Natural killer cell treated with Interleukin-12 subunit alpha and Interleukin-12 subunit beta and Interleukin-15 and Interleukin-18, amount 100 ng/mL, for 72 hours (primary cell): ENCODE data around the gene KIF3B. TPM values are rescaled to one million over a fixed set of nuclear protein-coding genes. Genes with fewer than 3 reads are reported as not detected.
A peak's percentile ranks its signal among the peaks of the same experiment; 100 is the strongest.
"Not testable (repeated sequence)": the region's sequence is repeated elsewhere in the genome, so short reads cannot be mapped to it uniquely, and the experiment has no call there.

Experiments
- ATAC-seq, 2 donors: fragments of 150-1000 bp; cut with Tn5 transposase in 1 of 2; sonication (Bioruptor Pico), chemical (Tn5 transposase) in 1 of 2; 2 replicates each; pipeline ENCODE4 v1.10.0; 2021
- DNase-seq: peaks from one replicate; pipeline ENCODE4 v3.0.0; 2022; ENCODE audit warnings: low spot score
- H3K27ac Mint-ChIP-seq, 2 donors: 1 replicate in 1 of 2; 2 replicates in 1 of 2; pipeline ENCODE4 v1.8.0; 2022; ENCODE audit warnings: mixed read lengths in 2 of 2, mild to moderate bottlenecking in 1 of 2, moderate library complexity in 1 of 2
- H3K27me3 Mint-ChIP-seq, 2 donors: 1 replicate in 1 of 2; 2 replicates in 1 of 2; pipeline ENCODE4 v1.8.0; 2022; ENCODE audit warnings: mixed read lengths in 2 of 2
- H3K36me3 Mint-ChIP-seq: one replicate; pipeline ENCODE4 v1.8.0; 2022; ENCODE audit warnings: mixed read lengths
- H3K4me1 Mint-ChIP-seq, 2 donors: 1 replicate in 1 of 2; 2 replicates in 1 of 2; pipeline ENCODE4 v1.8.0; 2022; ENCODE audit warnings: low read depth in 2 of 2, mixed read lengths in 2 of 2, mild to moderate bottlenecking in 1 of 2
- H3K4me3 Mint-ChIP-seq: one replicate; pipeline ENCODE4 v1.8.0; 2022; ENCODE audit warnings: mixed read lengths
- H3K9me3 Mint-ChIP-seq: 2 replicates; pipeline ENCODE4 v1.8.0; 2022; ENCODE audit warnings: mixed read lengths
- total RNA-seq, 2 donors: library from RNA; stranded (reverse); gene quantifications; one replicate each; pipeline ENCODE4 v1.2.3, GENCODE V29; 2022

KIF3B gene
- total RNA-seq, 2 donors from 2014 or later = 51.3 to 61.2 TPM

GRCh38 chr20:32333181-32333987 lies 55.9 kb downstream of the KIF3B start:
- H3K4me1 Mint-ChIP-seq = peaks cover 24 to 48% of the 10 kb centered on the region in 2 donors
- no peaks in the 10 kb centered on the region for H3K27me3 Mint-ChIP-seq
- H3K27ac Mint-ChIP-seq = peak overlapping the region; percentile 73 to 86
- ATAC-seq = peak; percentile 82 to 95
- no peaks in the 10 kb centered on the region for H3K9me3 Mint-ChIP-seq
- no peak for DNase-seq
- H3K4me3 Mint-ChIP-seq = peak overlapping the region; percentile 76
- H3K36me3 Mint-ChIP-seq = peaks cover 12% of the 10 kb centered on the region

- H3K36me3 Mint-ChIP-seq = peaks cover 12% of the 10 kb centered on the region
- ATAC-seq (peak; percentile 61 to 64), DNase-seq (no peak)
- no peaks in the 10 kb centered on the region for H3K9me3 Mint-ChIP-seq
- H3K4me1 Mint-ChIP-seq = peaks cover 24 to 48% of the 10 kb centered on the region in 2 donors
- peak overlapping the region; percentile 73 to 86 for H3K27ac Mint-ChIP-seq
- no peaks in the 10 kb centered on the region for H3K27me3 Mint-ChIP-seq
- H3K4me3 Mint-ChIP-seq = peak overlapping the region; percentile 76
These were observed 56.8 kb downstream of the KIF3B start for GRCh38 chr20:32333988-32334885.

DNA sequence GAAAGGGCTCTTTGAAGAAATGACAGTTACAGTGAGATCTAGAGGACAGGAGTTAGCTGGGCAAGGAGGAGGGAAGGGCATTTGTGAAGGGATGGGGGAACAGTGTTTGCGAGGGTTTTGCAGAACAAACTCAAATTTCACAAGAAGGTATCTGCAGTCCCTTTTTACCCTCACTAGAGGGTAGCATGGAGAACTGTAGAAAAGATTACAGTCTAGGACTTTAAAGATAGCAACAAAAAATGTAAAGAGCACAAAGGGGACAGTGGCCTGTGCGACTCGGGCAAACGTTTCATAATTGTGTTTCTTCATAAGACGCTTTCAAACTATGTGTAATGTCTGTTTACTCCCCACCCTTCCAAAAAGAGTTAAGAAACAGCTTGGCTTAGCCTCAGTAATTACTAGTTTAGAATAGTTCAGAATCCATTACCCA lies 59.5 kb downstream of the KIF3B start:
- Mint-ChIP-seq H3K4me3 (peak overlapping the region; percentile 20), H3K36me3 (peaks cover 7% of the 10 kb centered on the region), H3K27me3 (no peaks in the 10 kb centered on the region), H3K27ac (peak overlapping the region in 1 of 2 donors; percentile 16), H3K9me3 (no peaks in the 10 kb centered on the region), H3K4me1 (peaks cover 33 to 55% of the 10 kb centered on the region in 2 donors)
- DNase-seq (no peak), ATAC-seq (no peak)

- Mint-ChIP-seq H3K4me1 (peaks cover 27 to 48% of the 10 kb centered on the region in 2 donors), H3K4me3 (no peak overlapping the region)
These were observed 60.6 kb downstream of the KIF3B start for GRCh38 chr20:32337937-32338661.

GRCh38 chr20:32338665-32339064 lies 61.2 kb downstream of the KIF3B start:
- H3K4me3 Mint-ChIP-seq = no peak overlapping the region
- H3K27ac Mint-ChIP-seq = peak overlapping the region in 1 of 2 donors; percentile 63
- H3K9me3 Mint-ChIP-seq = no peaks in the 10 kb centered on the region
- H3K36me3 Mint-ChIP-seq = peaks cover 4% of the 10 kb centered on the region
- H3K4me1 Mint-ChIP-seq = peaks cover 25 to 42% of the 10 kb centered on the region in 2 donors
- no peaks in the 10 kb centered on the region for H3K27me3 Mint-ChIP-seq
- ATAC-seq = no peak
- no peak for DNase-seq

More at GRCh38 chr20:32337937-32338661, 60.6 kb downstream of the KIF3B start:
- no peak for ATAC-seq
- H3K27me3 Mint-ChIP-seq = no peaks in the 10 kb centered on the region
- peak overlapping the region in 1 of 2 donors; percentile 63 for H3K27ac Mint-ChIP-seq
- peaks cover 4% of the 10 kb centered on the region for H3K36me3 Mint-ChIP-seq
- H3K9me3 Mint-ChIP-seq = no peaks in the 10 kb centered on the region
- no peak for DNase-seq

GRCh38 chr20:32339116-32339515 lies 61.7 kb downstream of the KIF3B start:
- Mint-ChIP-seq H3K9me3 (no peaks in the 10 kb centered on the region), H3K36me3 (peaks cover 4% of the 10 kb centered on the region), H3K27ac (no peak overlapping the region), H3K4me1 (peaks cover 21 to 37% of the 10 kb centered on the region in 2 donors), H3K27me3 (no peaks in the 10 kb centered on the region), H3K4me3 (no peak overlapping the region)
- DNase-seq = no peak
- no peak for ATAC-seq

- not testable (repeated sequence) for DNase-seq, H3K9me3 Mint-ChIP-seq, H3K4me3 Mint-ChIP-seq, H3K27ac Mint-ChIP-seq, ATAC-seq, H3K27me3 Mint-ChIP-seq, H3K36me3 Mint-ChIP-seq
- H3K4me1 Mint-ChIP-seq = peaks cover 17 to 24% of the 10 kb centered on the region in 2 donors
These were observed 63.6 kb downstream of the KIF3B start for GRCh38 chr20:32341053-32341452.

DNA sequence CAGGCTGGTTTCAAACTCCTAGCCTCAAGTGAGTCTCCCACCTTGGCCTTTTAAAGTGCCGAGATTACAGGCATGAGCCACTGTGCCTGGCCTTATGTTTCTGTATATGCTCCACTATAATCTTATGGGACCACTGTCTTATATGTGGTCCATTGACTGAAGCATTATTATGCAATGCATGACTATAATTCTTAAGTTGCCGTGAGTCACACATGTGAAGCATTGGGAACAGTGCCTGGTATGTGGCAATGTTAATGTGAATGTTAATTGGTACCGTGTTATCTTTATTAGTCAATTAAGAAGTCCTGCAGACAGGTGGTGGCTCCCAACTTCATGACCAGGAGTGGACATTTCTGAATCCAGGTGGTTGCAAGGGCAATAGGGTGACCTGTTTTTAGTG lies 66.0 kb downstream of the KIF3B start:
- no peak for ATAC-seq
- no peaks in the 10 kb centered on the region for H3K9me3 Mint-ChIP-seq
- H3K27ac Mint-ChIP-seq = no peak overlapping the region
- H3K27me3 Mint-ChIP-seq = no peaks in the 10 kb centered on the region
- peaks cover 4% of the 10 kb centered on the region for H3K36me3 Mint-ChIP-seq
- no peak for DNase-seq
- H3K4me1 Mint-ChIP-seq = peaks cover 14 to 16% of the 10 kb centered on the region in 2 donors
- no peak overlapping the region for H3K4me3 Mint-ChIP-seq

GRCh38 chr20:32344835-32345506 lies 67.5 kb downstream of the KIF3B start:
- H3K4me1 Mint-ChIP-seq = peaks cover 9 to 11% of the 10 kb centered on the region in 2 donors
- ATAC-seq (no peak), DNase-seq (no peak)
- H3K36me3 Mint-ChIP-seq = peaks cover 4% of the 10 kb centered on the region
- H3K27ac Mint-ChIP-seq = no peak overlapping the region
- no peaks in the 10 kb centered on the region for H3K27me3 Mint-ChIP-seq
- H3K4me3 Mint-ChIP-seq = no peak overlapping the region
- no peaks in the 10 kb centered on the region for H3K9me3 Mint-ChIP-seq

DNA sequence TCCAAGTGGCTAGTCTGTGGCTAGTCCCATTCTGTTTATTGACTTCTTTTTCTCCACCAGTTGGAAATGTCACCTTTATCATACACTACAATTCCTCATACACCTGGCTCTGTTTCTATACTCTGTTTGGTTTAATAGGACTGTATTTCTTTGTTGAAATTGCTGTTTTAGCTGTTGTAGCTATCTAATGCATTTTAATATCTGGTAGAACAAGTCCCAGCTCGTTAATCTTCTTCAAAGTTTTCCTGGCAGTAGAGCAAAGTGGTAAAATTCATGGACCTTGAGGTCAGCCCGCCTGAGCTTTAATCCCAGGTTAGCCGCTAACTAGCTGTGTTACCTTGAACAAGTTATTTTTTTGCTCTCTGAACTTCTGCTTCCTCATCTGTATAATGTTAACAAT lies 70.8 kb downstream of the KIF3B start:
- H3K27ac Mint-ChIP-seq = no peak overlapping the region
- DNase-seq (no peak), ATAC-seq (no peak)
- H3K4me3 Mint-ChIP-seq = no peak overlapping the region
- H3K9me3 Mint-ChIP-seq = no peaks in the 10 kb centered on the region
- peaks cover 0 to 2% of the 10 kb centered on the region in 2 donors for H3K4me1 Mint-ChIP-seq
- no peaks in the 10 kb centered on the region for H3K27me3 Mint-ChIP-seq
- no peaks in the 10 kb centered on the region for H3K36me3 Mint-ChIP-seq

DNA sequence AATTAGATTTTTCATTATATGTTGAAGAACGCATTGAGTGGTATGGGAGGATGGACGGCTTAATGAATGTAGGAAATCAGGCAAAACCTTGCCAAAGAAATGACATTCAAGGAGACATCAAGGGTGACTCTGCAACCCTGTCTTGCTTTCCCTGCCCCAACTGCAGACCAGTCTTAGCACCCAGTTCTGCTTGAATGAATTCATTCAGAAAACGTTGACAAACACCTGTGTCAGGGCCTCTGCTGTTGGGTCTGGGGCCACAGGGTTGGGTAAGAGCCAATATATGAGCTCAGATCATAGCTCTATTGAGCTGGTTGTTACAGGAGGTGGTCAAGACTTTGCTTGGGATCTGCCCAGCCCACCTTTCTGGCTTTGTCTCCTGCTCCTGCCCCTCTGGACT lies 73.0 kb downstream of the KIF3B start:
- DNase-seq (no peak), ATAC-seq (no peak)
- Mint-ChIP-seq H3K9me3 (no peaks in the 10 kb centered on the region), H3K27ac (no peak overlapping the region), H3K4me3 (no peak overlapping the region), H3K27me3 (no peaks in the 10 kb centered on the region), H3K36me3 (no peaks in the 10 kb centered on the region), H3K4me1 (peaks cover 18% of the 10 kb centered on the region in 2 donors)

DNA sequence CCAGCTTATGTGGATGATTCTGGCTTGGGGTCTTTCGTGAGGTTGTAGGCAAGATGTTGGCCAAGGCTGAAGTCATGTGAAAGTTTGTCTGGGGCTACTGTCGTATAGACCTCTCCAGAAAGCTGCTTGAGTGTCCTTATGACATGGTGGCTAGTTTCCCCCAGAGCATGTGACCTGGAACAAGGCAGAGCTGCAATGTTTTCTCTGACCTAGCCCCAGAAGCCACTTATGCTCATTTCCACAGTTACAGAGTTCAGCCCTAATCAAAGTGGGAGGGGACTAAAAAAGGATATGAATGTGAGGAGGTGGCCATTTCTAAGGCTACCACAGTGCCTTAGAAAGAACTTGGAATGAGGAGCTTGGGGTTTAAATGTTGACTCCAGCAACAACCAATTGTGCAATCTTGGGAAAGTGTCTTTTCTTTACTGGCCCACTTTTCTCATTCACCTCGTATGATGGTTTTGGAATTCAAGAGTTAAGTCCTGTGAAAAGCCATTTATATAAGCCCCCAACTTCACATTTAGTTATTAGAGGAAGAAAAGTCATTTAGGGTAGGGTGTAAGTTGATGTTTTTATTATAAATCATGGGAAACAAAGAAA lies 74.8 kb downstream of the KIF3B start:
- peaks cover 30 to 32% of the 10 kb centered on the region in 2 donors for H3K4me1 Mint-ChIP-seq
- ATAC-seq = no peak
- no peak for DNase-seq
- H3K9me3 Mint-ChIP-seq = no peaks in the 10 kb centered on the region
- no peaks in the 10 kb centered on the region for H3K36me3 Mint-ChIP-seq
- H3K27ac Mint-ChIP-seq = peak overlapping the region in 1 of 2 donors; percentile 37
- H3K4me3 Mint-ChIP-seq = no peak overlapping the region
- H3K27me3 Mint-ChIP-seq = no peaks in the 10 kb centered on the region
